K562 (cell line): ENCODE data around the gene POPDC3.

ENCODE experiments used
- BRCA1 ChIP-seq, 2 experiments: fragments of 450-650 bp in 1 of 2; sonication (generic) in 1 of 2; formaldehyde crosslinking in 1 of 2; IDR thresholded peaks; 2 replicates each; pipeline versions ENCODE4 v1.5.0 to v1.6.1; 2017 to 2020; ENCODE audit warnings: mild to moderate bottlenecking in 1 of 2, missing genetic modification reagents in 1 of 2
- ELF4 ChIP-seq: fragments of 450-650 bp; formaldehyde crosslinking; IDR thresholded peaks from 2 replicates; pipeline ENCODE4 v1.4.0; 2022; ENCODE audit warnings: missing genetic modification characterization
- KDM1A ChIP-seq, 2 experiments: fragments of 450-650 bp; IDR thresholded peaks; 2 replicates each; pipeline ENCODE4 v1.6.1; 2016; ENCODE audit warnings: mild to moderate bottlenecking in 2 of 2
- KDM5B ChIP-seq: fragments of 200-600 bp; sonication (generic); IDR thresholded peaks from 2 replicates; pipeline ENCODE4 v1.6.1; 2012; ENCODE audit warnings: low read depth, mild to moderate bottlenecking, moderate library complexity, low read length, control low read depth, inconsistent platforms; ENCODE audit not compliant: insufficient replicate concordance
- MCM7 ChIP-seq, 2 experiments: fragments of 450-650 bp; IDR thresholded peaks; 2 replicates each; pipeline ENCODE4 v1.6.1; 2016 to 2018
- POLR2AphosphoS5 ChIP-seq: IDR thresholded peaks from 2 replicates; pipeline ENCODE4 v1.6.1; 2011; ENCODE audit warnings: mild to moderate bottlenecking, low read depth, low read length, moderate library complexity; ENCODE audit not compliant: control insufficient read depth, insufficient read depth
- RHOXF2B ChIP-seq: fragments of 250-450 bp; sonication (Bioruptor Pico); conservative IDR thresholded peaks from 2 replicates; pipeline ENCODE4 v1.5.1; 2021
- SIX5 ChIP-seq, 2 experiments: IDR thresholded peaks; 2 replicates each; pipeline ENCODE4 v1.6.1; 2011; ENCODE audit warnings: low read length in 2 of 2, borderline replicate concordance in 1 of 2, low read depth in 1 of 2, mild to moderate bottlenecking in 1 of 2, moderate library complexity in 1 of 2; ENCODE audit not compliant: insufficient read depth in 1 of 2
- SRSF9 ChIP-seq: fragments of 200-400 bp; formaldehyde crosslinking; IDR thresholded peaks from 2 replicates; pipeline ENCODE4 v1.6.1; 2017; ENCODE audit warnings: low read depth, low read length, borderline replicate concordance
- ZFX ChIP-seq: sonication (generic); formaldehyde crosslinking; IDR thresholded peaks from 2 replicates; pipeline ENCODE4 v1.8.0; 2022; ENCODE audit warnings: mild to moderate bottlenecking, missing genetic modification reagents, moderate library complexity
- ZNF274 ChIP-seq: IDR thresholded peaks from 2 replicates; pipeline ENCODE4 v1.6.1; 2011; ENCODE audit warnings: low read depth, mild to moderate bottlenecking, low read length, moderate library complexity, borderline replicate concordance
- TF ChIP-seq, protein P1 (sequence below): fragments of 250-450 bp; sonication (Bioruptor Pico); IDR thresholded peaks from 2 replicates; pipeline ENCODE4 v1.5.0; 2021; ENCODE audit warnings: mild to moderate bottlenecking, moderate library complexity
- TF ChIP-seq, protein P2 (sequence below), 3 experiments: IDR thresholded peaks in 2 of 3; conservative IDR thresholded peaks in 1 of 3; 2 replicates each; pipeline ENCODE4 v1.5.1; 2011 to 2012; ENCODE audit warnings: low read length in 3 of 3, mild to moderate bottlenecking in 3 of 3, control low read depth in 2 of 3, improper control_type of control experiment in 1 of 3, inconsistent platforms in 1 of 3, low read depth in 1 of 3, mixed read lengths in 1 of 3, moderate library complexity in 1 of 3; ENCODE audit not compliant: insufficient read depth in 2 of 3
- TF ChIP-seq, protein P3 (sequence below), 2 experiments: fragments of 450-650 bp in 1 of 2; sonication (generic) in 1 of 2; formaldehyde crosslinking; conservative IDR thresholded peaks; 2 replicates each; pipeline versions ENCODE4 v1.4.0 to v1.8.1; 2020 to 2022; ENCODE audit warnings: mild to moderate bottlenecking in 1 of 2, missing genetic modification reagents in 1 of 2

DNA sequence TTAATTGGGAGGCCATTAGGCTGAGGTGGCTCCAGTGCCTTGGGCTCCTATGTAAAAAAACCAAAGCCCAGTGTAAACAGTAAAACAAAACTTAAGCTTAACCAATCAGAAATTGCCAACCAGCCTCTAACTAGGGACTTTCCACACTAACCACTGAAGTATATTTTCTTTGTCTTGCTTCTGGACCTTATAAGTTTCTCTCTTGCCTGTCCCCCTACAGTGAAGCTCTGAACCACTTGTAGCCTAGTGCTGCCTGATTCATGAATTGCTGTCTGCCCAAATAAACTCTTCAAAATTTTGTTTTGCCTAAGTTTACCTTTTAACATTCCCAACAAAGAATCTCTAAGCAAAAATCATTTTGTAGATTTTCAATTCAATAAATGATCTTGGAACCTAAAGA, 28.2 kb downstream of the POPDC3 start:
- TF ChIP-seq, protein P1, sequence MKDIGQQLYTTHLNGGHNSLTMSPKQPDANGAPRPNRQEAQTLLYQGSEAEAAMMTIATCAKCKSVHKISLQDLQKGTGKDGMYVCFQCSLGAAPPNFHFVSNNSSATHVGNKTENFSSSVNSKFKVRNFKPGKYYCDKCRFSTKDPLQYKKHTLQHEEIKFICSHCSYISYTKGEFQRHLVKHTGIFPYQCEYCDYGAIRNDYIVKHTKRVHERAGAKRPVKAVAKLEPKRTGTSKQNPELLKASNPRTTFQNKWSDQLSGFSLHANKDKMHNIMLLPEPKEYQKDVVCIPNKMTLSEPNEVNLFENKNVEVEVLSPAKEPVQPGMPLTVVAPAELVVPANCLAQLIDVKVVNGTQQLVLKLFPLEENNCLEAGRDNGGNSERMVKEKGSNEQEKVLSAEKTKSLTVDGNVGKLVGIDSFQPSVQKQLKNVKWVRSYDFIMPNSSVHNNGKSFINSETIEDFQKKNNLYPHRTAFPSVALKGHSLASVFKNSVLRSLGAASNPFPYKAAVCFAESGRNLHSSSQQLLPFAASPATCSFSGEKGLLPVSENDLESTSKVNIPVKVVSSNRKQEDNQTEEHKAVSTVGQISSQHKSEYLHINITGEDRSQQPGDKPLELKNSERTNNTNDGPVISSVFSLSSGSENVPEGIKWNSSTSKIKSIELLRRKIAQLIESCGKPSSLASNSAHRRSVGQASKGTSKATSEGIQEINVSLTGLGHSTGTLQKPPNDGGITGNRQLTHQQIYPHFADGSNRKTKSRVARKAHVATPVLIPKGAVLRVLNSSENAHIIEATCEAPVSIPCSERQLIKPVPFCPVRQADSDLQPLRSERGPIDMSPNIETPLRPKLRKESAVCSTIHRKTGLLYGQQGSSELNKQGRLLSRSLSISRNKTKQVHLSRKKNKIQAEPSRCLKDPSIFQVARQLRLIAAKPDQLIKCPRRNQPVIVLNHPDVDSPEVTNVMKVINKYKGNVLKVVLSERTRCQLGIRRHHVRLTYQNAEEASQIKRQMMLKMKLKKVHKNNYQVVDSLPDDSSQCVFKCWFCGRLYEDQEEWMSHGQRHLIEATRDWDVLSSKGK: no peak
- TF ChIP-seq SIX5 (IDR thresholded peaks at IDR 0.05; ENCODE audit: borderline replicate concordance in 1 of 2, insufficient read depth in 1 of 2, low read depth in 1 of 2, low read length in 2 of 2) (no peak), POLR2AphosphoS5 (no peak), RHOXF2B (CRISPR knock-in tag) (no peak), KDM5B (no peak), BRCA1 (IDR thresholded peaks at IDR 0.05) (no peak), BRCA1 (CRISPR knock-in tag; IDR thresholded peaks at IDR 0.05) (no peak), MCM7 (IDR thresholded peaks at IDR 0.05) (no peak), SRSF9 (no peak), ZFX (no peak), KDM1A (IDR thresholded peaks at IDR 0.05) (no peak), ZNF274 (no peak), ELF4 (CRISPR knock-in tag) (no peak)
- TF ChIP-seq, protein P2, sequence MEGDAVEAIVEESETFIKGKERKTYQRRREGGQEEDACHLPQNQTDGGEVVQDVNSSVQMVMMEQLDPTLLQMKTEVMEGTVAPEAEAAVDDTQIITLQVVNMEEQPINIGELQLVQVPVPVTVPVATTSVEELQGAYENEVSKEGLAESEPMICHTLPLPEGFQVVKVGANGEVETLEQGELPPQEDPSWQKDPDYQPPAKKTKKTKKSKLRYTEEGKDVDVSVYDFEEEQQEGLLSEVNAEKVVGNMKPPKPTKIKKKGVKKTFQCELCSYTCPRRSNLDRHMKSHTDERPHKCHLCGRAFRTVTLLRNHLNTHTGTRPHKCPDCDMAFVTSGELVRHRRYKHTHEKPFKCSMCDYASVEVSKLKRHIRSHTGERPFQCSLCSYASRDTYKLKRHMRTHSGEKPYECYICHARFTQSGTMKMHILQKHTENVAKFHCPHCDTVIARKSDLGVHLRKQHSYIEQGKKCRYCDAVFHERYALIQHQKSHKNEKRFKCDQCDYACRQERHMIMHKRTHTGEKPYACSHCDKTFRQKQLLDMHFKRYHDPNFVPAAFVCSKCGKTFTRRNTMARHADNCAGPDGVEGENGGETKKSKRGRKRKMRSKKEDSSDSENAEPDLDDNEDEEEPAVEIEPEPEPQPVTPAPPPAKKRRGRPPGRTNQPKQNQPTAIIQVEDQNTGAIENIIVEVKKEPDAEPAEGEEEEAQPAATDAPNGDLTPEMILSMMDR (IDR thresholded peaks at IDR 0.05 in 2 of 3, conservative IDR thresholded peaks at IDR 0.05 in 1 of 3; ENCODE audit: insufficient read depth in 2 of 3, low read depth in 1 of 3, low read length in 3 of 3): no peak
- TF ChIP-seq, protein P3, sequence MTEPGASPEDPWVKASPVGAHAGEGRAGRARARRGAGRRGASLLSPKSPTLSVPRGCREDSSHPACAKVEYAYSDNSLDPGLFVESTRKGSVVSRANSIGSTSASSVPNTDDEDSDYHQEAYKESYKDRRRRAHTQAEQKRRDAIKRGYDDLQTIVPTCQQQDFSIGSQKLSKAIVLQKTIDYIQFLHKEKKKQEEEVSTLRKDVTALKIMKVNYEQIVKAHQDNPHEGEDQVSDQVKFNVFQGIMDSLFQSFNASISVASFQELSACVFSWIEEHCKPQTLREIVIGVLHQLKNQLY (CRISPR knock-in tag; conservative IDR thresholded peaks at IDR 0.05): no peak
